Neural progenitor cell (in vitro differentiated cells): ENCODE data around the gene SYT5. TPM values are rescaled to one million over a fixed set of nuclear protein-coding genes. Genes with fewer than 3 reads are reported as not detected.
A peak's percentile ranks its signal among the peaks of the same experiment; 100 is the strongest.

Experiments
- DNase-seq: peaks from one replicate; pipeline ENCODE4 v3.0.0-alpha.2; 2016; ENCODE audit warnings: low spot score
- H2AFZ ChIP-seq: fragments of 200-600 bp; sonication (generic); replicated peaks from 2 replicates; pipeline ENCODE4 v1.6.1; 2016; ENCODE audit warnings: antibody characterized with exemption
- H3F3A ChIP-seq: fragments of 200-600 bp; sonication (generic); 2 replicates; pipeline ENCODE4 v1.6.1; 2016; ENCODE audit warnings: antibody characterized with exemption, low read depth
- H3K27ac ChIP-seq: fragments of 200-600 bp; sonication (generic); 2 replicates; pipeline ENCODE4 v1.5.1; 2016; ENCODE audit warnings: mild to moderate bottlenecking
- H3K27me3 ChIP-seq: fragments of 200-600 bp; sonication (generic); 2 replicates; pipeline ENCODE4 v1.6.1; 2016; ENCODE audit warnings: mild to moderate bottlenecking, moderate library complexity
- H3K36me3 ChIP-seq: fragments of 200-600 bp; sonication (generic); 2 replicates; pipeline ENCODE4 v1.5.1; 2016
- H3K4me1 ChIP-seq: fragments of 200-600 bp; sonication (generic); 2 replicates; pipeline ENCODE4 v1.6.1; 2016; ENCODE audit warnings: mixed run types
- H3K4me2 ChIP-seq: fragments of 200-600 bp; sonication (generic); 2 replicates; pipeline ENCODE4 v1.6.1; 2016
- H3K4me3 ChIP-seq: fragments of 200-600 bp; sonication (generic); 2 replicates; pipeline ENCODE4 v1.5.1; 2016
- H3K79me2 ChIP-seq: fragments of 200-600 bp; sonication (generic); 2 replicates; pipeline ENCODE4 v1.6.1; 2016; ENCODE audit warnings: low read depth
- H3K9ac ChIP-seq: fragments of 200-600 bp; sonication (generic); 2 replicates; pipeline ENCODE4 v1.6.1; 2016
- H3K9me3 ChIP-seq: fragments of 200-600 bp; sonication (generic); 2 replicates; pipeline ENCODE4 v1.5.1; 2016; ENCODE audit warnings: low read depth
- H4K20me1 ChIP-seq: fragments of 200-600 bp; sonication (generic); 2 replicates; pipeline ENCODE4 v1.6.1; 2016; ENCODE audit warnings: low read depth
- H3K27ac Mint-ChIP-seq: 3 replicates; pipeline ENCODE4 v1.8.0; 2021; ENCODE audit warnings: mixed read lengths
- H3K27me3 Mint-ChIP-seq: 2 replicates; pipeline ENCODE4 v1.8.0; 2022; ENCODE audit warnings: low read depth, mild to moderate bottlenecking, inconsistent platforms, moderate library complexity, mixed read lengths; ENCODE audit not compliant: insufficient read depth
- H3K36me3 Mint-ChIP-seq: 3 replicates; pipeline ENCODE4 v1.8.0; 2021; ENCODE audit warnings: mixed read lengths
- H3K4me1 Mint-ChIP-seq: 3 replicates; pipeline ENCODE4 v1.8.0; 2021; ENCODE audit warnings: mixed read lengths
- H3K4me3 Mint-ChIP-seq: 3 replicates; pipeline ENCODE4 v1.8.0; 2021; ENCODE audit warnings: mild to moderate bottlenecking, moderate library complexity, mixed read lengths
- H3K9me3 Mint-ChIP-seq: 3 replicates; pipeline ENCODE4 v1.8.0; 2020; ENCODE audit warnings: mixed read lengths
- CTCF ChIP-seq: fragments of 200-600 bp; sonication (generic); IDR thresholded peaks from 2 replicates; pipeline ENCODE4 v1.5.1; 2017; ENCODE audit warnings: antibody characterized with exemption, mild to moderate bottlenecking
- EZH2 ChIP-seq: fragments of 200-600 bp; sonication (generic); IDR thresholded peaks from 2 replicates; pipeline ENCODE4 v1.6.1; 2017; ENCODE audit warnings: antibody characterized with exemption, mild to moderate bottlenecking, moderate library complexity
- EZH2phosphoT487 ChIP-seq: fragments of 200-600 bp; sonication (generic); IDR thresholded peaks from 2 replicates; pipeline ENCODE4 v1.6.1; 2017; ENCODE audit warnings: antibody characterized with exemption
- total RNA-seq: library from RNA; depleted of rRNA; stranded (reverse); fragments of >200 nt; gene quantifications from 2 replicates; pipeline ENCODE4 v1.2.3, GENCODE V29; 2015; ENCODE audit warnings: low replicate concordance

Gene SYT5
- total RNA-seq, 1 donor from 2014 or later = not detected

GRCh38 chr19:55146078-55146704 is 33.9 kb downstream of the SYT5 start:
- H3K4me3 ChIP-seq = peak overlapping the region; percentile 57
- H3K27ac Mint-ChIP-seq = no peak overlapping the region
- DNase-seq = peak; percentile 75

GRCh38 chr19:55145232-55145631 is 34.9 kb downstream of the SYT5 start:
- peaks cover 46% of the 10 kb centered on the region for H3K27me3 Mint-ChIP-seq
- Histone ChIP-seq H3K79me2 (no peaks in the 10 kb centered on the region), H4K20me1 (no peaks in the 10 kb centered on the region), H2AFZ (no peak overlapping the region), H3K9me3 (no peaks in the 10 kb centered on the region), H3K4me1 (peaks cover 23% of the 10 kb centered on the region), H3K9ac (no peak overlapping the region), H3K36me3 (no peaks in the 10 kb centered on the region), H3K27me3 (no peaks in the 10 kb centered on the region), H3K4me2 (peak overlapping the region; percentile 71), H3K27ac (no peak overlapping the region), H3K4me3 (peak overlapping the region; percentile 57), H3F3A (peaks cover 44% of the 10 kb centered on the region)
- TF ChIP-seq CTCF (no peak), EZH2 (no peak), EZH2phosphoT487 (no peak)
- H3K4me3 Mint-ChIP-seq = peak overlapping the region; percentile 42
- no peak for DNase-seq
- H3K27ac Mint-ChIP-seq = no peak overlapping the region
- no peaks in the 10 kb centered on the region for H3K9me3 Mint-ChIP-seq
- H3K4me1 Mint-ChIP-seq = peaks cover 22% of the 10 kb centered on the region
- no peaks in the 10 kb centered on the region for H3K36me3 Mint-ChIP-seq

More at GRCh38 chr19:55146078-55146704, 33.9 kb downstream of the SYT5 start:
- Histone ChIP-seq H4K20me1 (no peaks in the 10 kb centered on the region), H3K36me3 (no peaks in the 10 kb centered on the region), H3K4me2 (peak overlapping the region; percentile 71), H2AFZ (peak overlapping the region; percentile 73), H3K9ac (no peak overlapping the region), H3F3A (peaks cover 46% of the 10 kb centered on the region), H3K9me3 (no peaks in the 10 kb centered on the region), H3K79me2 (no peaks in the 10 kb centered on the region), H3K27ac (no peak overlapping the region), H3K4me1 (peaks cover 23% of the 10 kb centered on the region), H3K27me3 (no peaks in the 10 kb centered on the region)
- Mint-ChIP-seq H3K4me1 (peaks cover 20% of the 10 kb centered on the region), H3K36me3 (no peaks in the 10 kb centered on the region), H3K4me3 (no peak overlapping the region), H3K9me3 (no peaks in the 10 kb centered on the region), H3K27me3 (peaks cover 50% of the 10 kb centered on the region)
- TF ChIP-seq EZH2phosphoT487 (no peak), CTCF (peak; percentile 82)

- H3K4me1 Mint-ChIP-seq = peaks cover 9% of the 10 kb centered on the region
Observed at GRCh38 chr19:55141696-55142095, 38.4 kb downstream of the SYT5 start.

More at GRCh38 chr19:55141696-55142095, 38.4 kb downstream of the SYT5 start:
- H3K9me3 Mint-ChIP-seq = no peaks in the 10 kb centered on the region
- TF ChIP-seq CTCF (no peak), EZH2phosphoT487 (no peak), EZH2 (no peak)
- Histone ChIP-seq H3K36me3 (no peaks in the 10 kb centered on the region), H2AFZ (no peak overlapping the region), H3K4me1 (no peaks in the 10 kb centered on the region), H4K20me1 (no peaks in the 10 kb centered on the region), H3K9me3 (no peaks in the 10 kb centered on the region), H3K27me3 (no peaks in the 10 kb centered on the region), H3K9ac (no peak overlapping the region), H3K4me2 (peak overlapping the region; percentile 7), H3K27ac (no peak overlapping the region), H3K79me2 (no peaks in the 10 kb centered on the region), H3F3A (peaks cover 10% of the 10 kb centered on the region), H3K4me3 (no peak overlapping the region)
- peak; percentile 54 for DNase-seq
- no peaks in the 10 kb centered on the region for H3K36me3 Mint-ChIP-seq
- no peak overlapping the region for H3K4me3 Mint-ChIP-seq
- peaks cover 20% of the 10 kb centered on the region for H3K27me3 Mint-ChIP-seq
- no peak overlapping the region for H3K27ac Mint-ChIP-seq
